Panc1 (cell line): Measurements from ENCODE around the gene OPA3.

Experiments
- REST ChIP-seq, 2 experiments: IDR thresholded peaks; 2 replicates each; pipeline ENCODE4 v1.6.1; 2011 to 2012; ENCODE audit warnings: low read depth in 2 of 2, control low read depth in 1 of 2, low read length in 1 of 2, mild to moderate bottlenecking in 1 of 2, moderate library complexity in 1 of 2; ENCODE audit not compliant: insufficient read depth in 1 of 2
- TF ChIP-seq, protein P1 (sequence below): fragments of 450-650 bp; IDR thresholded peaks from 2 replicates; pipeline ENCODE4 v1.5.1; 2017; ENCODE audit warnings: mild to moderate bottlenecking

- TF ChIP-seq, protein P1, sequence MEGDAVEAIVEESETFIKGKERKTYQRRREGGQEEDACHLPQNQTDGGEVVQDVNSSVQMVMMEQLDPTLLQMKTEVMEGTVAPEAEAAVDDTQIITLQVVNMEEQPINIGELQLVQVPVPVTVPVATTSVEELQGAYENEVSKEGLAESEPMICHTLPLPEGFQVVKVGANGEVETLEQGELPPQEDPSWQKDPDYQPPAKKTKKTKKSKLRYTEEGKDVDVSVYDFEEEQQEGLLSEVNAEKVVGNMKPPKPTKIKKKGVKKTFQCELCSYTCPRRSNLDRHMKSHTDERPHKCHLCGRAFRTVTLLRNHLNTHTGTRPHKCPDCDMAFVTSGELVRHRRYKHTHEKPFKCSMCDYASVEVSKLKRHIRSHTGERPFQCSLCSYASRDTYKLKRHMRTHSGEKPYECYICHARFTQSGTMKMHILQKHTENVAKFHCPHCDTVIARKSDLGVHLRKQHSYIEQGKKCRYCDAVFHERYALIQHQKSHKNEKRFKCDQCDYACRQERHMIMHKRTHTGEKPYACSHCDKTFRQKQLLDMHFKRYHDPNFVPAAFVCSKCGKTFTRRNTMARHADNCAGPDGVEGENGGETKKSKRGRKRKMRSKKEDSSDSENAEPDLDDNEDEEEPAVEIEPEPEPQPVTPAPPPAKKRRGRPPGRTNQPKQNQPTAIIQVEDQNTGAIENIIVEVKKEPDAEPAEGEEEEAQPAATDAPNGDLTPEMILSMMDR: no peak
- TF ChIP-seq REST (IDR thresholded peaks at IDR 0.05; ENCODE audit: insufficient read depth in 1 of 2, low read depth in 2 of 2, low read length in 1 of 2): peak; percentile 96 to 98
Measured at GRCh38 chr19:45496349-45496953, 88.2 kb downstream of the OPA3 start.
